Cardiac fibroblast (primary cell): Measurements from ENCODE around the gene SEMA5A.

Experiments
- DNase-seq, 2 donors: peaks; one replicate each; pipeline versions ENCODE4 v3.0.0 to v3.0.0-alpha.2; 2010; ENCODE audit warnings: low read depth in 2 of 2
- H3K4me3 ChIP-seq, 2 donors: replicated peaks in 1 of 2; 1 replicate in 1 of 2; 2 replicates in 1 of 2; pipeline ENCODE4 v1.5.1; 2011; ENCODE audit warnings: low read depth in 2 of 2, low read length in 2 of 2, mild to moderate bottlenecking in 2 of 2, moderate library complexity in 1 of 2
- TF ChIP-seq, protein P1 (sequence below): IDR thresholded peaks from one replicate; pipeline ENCODE4 v1.5.1; 2011; ENCODE audit warnings: low read depth, mild to moderate bottlenecking, low read length, inconsistent platforms

Gene SEMA5A

DNA sequence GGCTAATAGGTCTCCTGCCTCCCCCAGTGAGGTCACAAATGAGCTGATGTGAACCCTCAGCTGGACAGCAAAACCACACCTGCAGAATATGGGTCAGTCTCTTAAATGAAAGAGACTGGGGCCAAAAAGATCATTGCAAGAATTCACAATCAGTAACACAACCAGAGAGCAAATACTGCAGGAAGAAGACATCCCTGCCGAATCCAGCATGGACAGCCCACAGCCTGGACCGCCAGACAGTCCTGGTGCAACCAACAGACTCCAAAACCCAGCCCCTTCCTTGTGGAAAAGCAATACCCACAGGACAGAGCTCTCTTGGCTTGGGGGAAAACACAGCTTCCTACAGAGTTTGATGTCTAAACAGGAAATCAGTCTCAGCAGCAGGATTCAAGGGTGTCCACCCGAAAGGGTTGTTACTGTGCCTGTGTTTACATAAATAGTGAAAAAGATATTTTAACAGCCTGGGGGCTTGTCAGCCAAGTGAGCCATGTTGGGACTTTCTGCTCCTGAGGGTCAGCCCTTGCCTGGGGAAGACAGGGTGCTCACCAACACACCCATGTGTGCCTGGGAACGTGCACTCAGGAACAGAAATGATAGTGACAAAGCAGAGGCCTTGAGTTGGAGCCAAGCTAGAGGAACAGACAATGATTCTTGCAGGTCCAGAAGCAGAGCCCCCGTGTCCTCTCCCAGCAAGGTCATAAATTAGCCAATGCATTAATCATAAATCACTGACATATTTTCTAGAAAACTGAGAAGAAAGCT lies 106.2 kb downstream of the SEMA5A start:
- DNase-seq, result peak; percentile 13 to 47
- H3K4me3 ChIP-seq, result no peak overlapping the region
- TF ChIP-seq, protein P1, sequence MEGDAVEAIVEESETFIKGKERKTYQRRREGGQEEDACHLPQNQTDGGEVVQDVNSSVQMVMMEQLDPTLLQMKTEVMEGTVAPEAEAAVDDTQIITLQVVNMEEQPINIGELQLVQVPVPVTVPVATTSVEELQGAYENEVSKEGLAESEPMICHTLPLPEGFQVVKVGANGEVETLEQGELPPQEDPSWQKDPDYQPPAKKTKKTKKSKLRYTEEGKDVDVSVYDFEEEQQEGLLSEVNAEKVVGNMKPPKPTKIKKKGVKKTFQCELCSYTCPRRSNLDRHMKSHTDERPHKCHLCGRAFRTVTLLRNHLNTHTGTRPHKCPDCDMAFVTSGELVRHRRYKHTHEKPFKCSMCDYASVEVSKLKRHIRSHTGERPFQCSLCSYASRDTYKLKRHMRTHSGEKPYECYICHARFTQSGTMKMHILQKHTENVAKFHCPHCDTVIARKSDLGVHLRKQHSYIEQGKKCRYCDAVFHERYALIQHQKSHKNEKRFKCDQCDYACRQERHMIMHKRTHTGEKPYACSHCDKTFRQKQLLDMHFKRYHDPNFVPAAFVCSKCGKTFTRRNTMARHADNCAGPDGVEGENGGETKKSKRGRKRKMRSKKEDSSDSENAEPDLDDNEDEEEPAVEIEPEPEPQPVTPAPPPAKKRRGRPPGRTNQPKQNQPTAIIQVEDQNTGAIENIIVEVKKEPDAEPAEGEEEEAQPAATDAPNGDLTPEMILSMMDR, result no peak

DNA sequence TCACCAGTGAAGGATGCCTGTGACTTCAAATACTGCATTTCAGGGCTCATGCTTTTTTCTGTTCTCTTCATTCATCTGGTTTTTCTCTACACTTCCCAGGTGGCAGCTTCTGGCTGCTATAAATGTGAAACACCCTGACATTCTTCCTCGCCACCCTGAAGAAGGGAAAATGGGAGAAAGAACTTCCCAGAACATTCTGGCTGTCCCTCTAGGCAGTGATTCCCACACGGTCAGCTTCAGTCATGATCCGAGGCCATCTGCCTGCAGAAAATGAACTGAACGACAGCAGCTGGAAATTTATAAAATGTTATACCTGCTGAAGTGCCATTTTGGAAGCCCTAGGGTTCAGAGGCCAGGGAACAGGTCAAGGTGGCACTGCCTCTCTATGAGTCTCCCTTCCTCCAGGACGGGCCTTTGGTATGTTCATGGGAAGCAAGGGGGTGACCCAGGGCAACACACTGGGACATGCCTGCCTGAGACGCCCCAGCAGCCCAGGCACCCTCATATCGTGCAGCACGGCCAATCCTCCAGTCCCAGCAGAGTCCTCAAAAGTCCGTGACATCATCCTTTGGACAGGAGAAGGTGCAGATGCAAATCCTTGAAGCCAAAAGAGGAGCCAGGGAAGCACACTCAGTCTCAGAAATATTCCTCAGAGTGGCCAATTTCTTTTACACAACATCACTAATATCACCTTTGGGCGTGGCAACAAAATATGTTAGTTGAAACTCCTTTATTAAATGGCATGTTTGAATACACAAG lies 107.1 kb downstream of the SEMA5A start:
- TF ChIP-seq, protein P1, result no peak
- no peak overlapping the region for H3K4me3 ChIP-seq
- no peak for DNase-seq

GRCh38 chr5:9437741-9438240 lies 108.1 kb downstream of the SEMA5A start:
- no peak overlapping the region for H3K4me3 ChIP-seq
- TF ChIP-seq, protein P1, result no peak
- peak; percentile 64 to 88 for DNase-seq

GRCh38 chr5:9431496-9432258 lies 114.2 kb downstream of the SEMA5A start:
- TF ChIP-seq, protein P1, result no peak
- peak; percentile 21 to 43 for DNase-seq
- no peak overlapping the region for H3K4me3 ChIP-seq

- TF ChIP-seq, protein P1, result no peak
- DNase-seq, result no peak
- H3K4me3 ChIP-seq, result no peak overlapping the region
These were observed 114.8 kb downstream of the SEMA5A start for GRCh38 chr5:9431151-9431495.

DNA sequence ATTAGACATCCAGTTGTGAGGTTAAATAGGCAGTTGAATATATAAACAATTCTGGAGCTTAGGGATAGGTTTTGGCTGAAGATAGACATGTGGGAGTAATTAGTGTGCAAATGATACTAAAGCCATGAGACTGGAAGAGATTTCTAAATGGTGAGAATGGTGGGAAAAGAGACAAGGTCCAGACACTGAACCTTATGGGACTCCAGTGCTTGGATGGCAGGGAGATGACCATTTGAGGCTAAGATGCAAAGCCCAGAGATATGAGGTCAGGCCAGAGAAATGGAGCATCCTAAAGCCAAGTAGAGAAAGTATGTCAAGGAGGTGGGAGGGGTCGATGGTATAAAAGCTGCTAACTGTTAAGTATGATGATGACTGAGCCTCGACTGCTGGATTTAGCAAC lies 115.6 kb downstream of the SEMA5A start:
- TF ChIP-seq, protein P1, result no peak
- no peak overlapping the region for H3K4me3 ChIP-seq
- DNase-seq, result no peak
